Neuronal stem cell (in vitro differentiated cells): ENCODE measurements around the gene ZBTB46.
A peak's percentile ranks its signal among the peaks of the same experiment; 100 is the strongest.

Source experiments
- DNase-seq: peaks from one replicate; pipeline ENCODE4 v3.0.0-alpha.2; 2013; ENCODE audit warnings: low spot score
- H2AFZ ChIP-seq: one replicate; pipeline ENCODE4 v1.6.1; 2013; ENCODE audit warnings: mild to moderate bottlenecking, low read length, inconsistent platforms
- H2AK5ac ChIP-seq: 2 replicates; pipeline ENCODE4 v1.6.1; 2013; ENCODE audit warnings: low read depth, mild to moderate bottlenecking, inconsistent platforms, low read length, moderate library complexity, mixed read lengths
- H2BK120ac ChIP-seq: 2 replicates; pipeline ENCODE4 v1.6.1; 2013; ENCODE audit warnings: low read depth, mild to moderate bottlenecking, inconsistent platforms, low read length, moderate library complexity, mixed read lengths
- H2BK12ac ChIP-seq: one replicate; pipeline ENCODE4 v1.6.1; 2013; ENCODE audit warnings: low read length, inconsistent platforms
- H2BK15ac ChIP-seq: 2 replicates; pipeline ENCODE4 v1.6.1; 2013; ENCODE audit warnings: mild to moderate bottlenecking, low read length, inconsistent platforms, mixed read lengths
- H2BK5ac ChIP-seq: one replicate; pipeline ENCODE4 v1.6.1; 2013; ENCODE audit warnings: inconsistent platforms, mild to moderate bottlenecking, low read length, moderate library complexity
- H3K14ac ChIP-seq: one replicate; pipeline ENCODE4 v1.6.1; 2013; ENCODE audit warnings: low read length, inconsistent platforms
- H3K18ac ChIP-seq: 2 replicates; pipeline ENCODE4 v1.6.1; 2013; ENCODE audit warnings: low read length, inconsistent platforms
- H3K23ac ChIP-seq: 2 replicates; pipeline ENCODE4 v1.6.1; 2013; ENCODE audit warnings: low read depth, mild to moderate bottlenecking, mixed read lengths, low read length, inconsistent platforms; ENCODE audit not compliant: poor library complexity
- H3K27ac ChIP-seq: replicated peaks from 3 replicates; pipeline ENCODE4 v1.5.1; 2013; ENCODE audit warnings: low read length, inconsistent platforms
- H3K27me3 ChIP-seq, 3 experiments: 2 replicates each; pipeline ENCODE4 v1.6.1; 2013; ENCODE audit warnings: low read length in 3 of 3, mild to moderate bottlenecking in 2 of 3, inconsistent platforms in 1 of 3, low read depth in 1 of 3, mixed read lengths in 1 of 3, moderate library complexity in 1 of 3; ENCODE audit not compliant: control insufficient read depth in 3 of 3, insufficient read depth in 3 of 3
- H3K36me3 ChIP-seq, 2 donors: replicated peaks in 1 of 2; 2 replicates each; pipeline ENCODE4 v1.6.1; 2013; ENCODE audit warnings: low read length in 2 of 2; ENCODE audit not compliant: control insufficient read depth in 2 of 2, insufficient read depth in 2 of 2
- H3K4ac ChIP-seq: 2 replicates; pipeline ENCODE4 v1.6.1; 2013; ENCODE audit warnings: inconsistent platforms, mild to moderate bottlenecking, low read length, moderate library complexity
- H3K4me1 ChIP-seq, 2 donors: 1 replicate in 1 of 2; 2 replicates in 1 of 2; pipeline ENCODE4 v1.6.1; 2013; ENCODE audit warnings: low read length in 2 of 2, low read depth in 1 of 2; ENCODE audit not compliant: control insufficient read depth in 2 of 2, insufficient read depth in 1 of 2
- H3K4me2 ChIP-seq: one replicate; pipeline ENCODE4 v1.6.1; 2013; ENCODE audit warnings: mild to moderate bottlenecking, low read length, inconsistent platforms; ENCODE audit not compliant: insufficient read depth, poor library complexity, severe bottlenecking
- H3K4me3 ChIP-seq, 2 donors: 2 replicates each; pipeline ENCODE4 v1.5.1; 2013; ENCODE audit warnings: low read length in 2 of 2, mild to moderate bottlenecking in 2 of 2, inconsistent platforms in 1 of 2, moderate library complexity in 1 of 2
- H3K79me1 ChIP-seq: one replicate; pipeline ENCODE4 v1.6.1; 2013; ENCODE audit warnings: low read depth, mild to moderate bottlenecking, inconsistent platforms, low read length, moderate library complexity
- H3K9ac ChIP-seq: one replicate; pipeline ENCODE4 v1.6.1; 2013; ENCODE audit warnings: mild to moderate bottlenecking, low read depth, low read length, inconsistent platforms; ENCODE audit not compliant: poor library complexity
- H3K9me3 ChIP-seq, 2 donors: replicated peaks in 1 of 2; 2 replicates each; pipeline versions ENCODE3 to v1.6.1; 2013; ENCODE audit warnings: low read length in 2 of 2, mild to moderate bottlenecking in 2 of 2, inconsistent platforms in 1 of 2, low read depth in 1 of 2, mixed read lengths in 1 of 2, moderate library complexity in 1 of 2; ENCODE audit not compliant: control insufficient read depth in 2 of 2, insufficient read depth in 1 of 2
- H4K8ac ChIP-seq: one replicate; pipeline ENCODE4 v1.6.1; 2013; ENCODE audit warnings: low read depth, mild to moderate bottlenecking, inconsistent platforms, low read length, moderate library complexity
- H4K91ac ChIP-seq: one replicate; pipeline ENCODE4 v1.6.1; 2013; ENCODE audit warnings: low read length, low read depth, mild to moderate bottlenecking, inconsistent platforms; ENCODE audit not compliant: poor library complexity
- WGBS, 2 donors: extraction: QIAGEN DNeasy Blood & Tissue Kit; methylation state at CpG; one replicate each; pipeline ENCODE4 v1.1.7; 2013; ENCODE audit warnings: missing lambda C conversion rate in 2 of 2, mixed read lengths in 1 of 2; ENCODE audit not compliant: insufficient read length in 2 of 2, insufficient replicate concordance in 1 of 2; ENCODE audit errors: extremely low coverage in 2 of 2; 5-methylcytosine and 5-hydroxymethylcytosine counted together

Gene ZBTB46

GRCh38 chr20:63746751-63747315 lies 84.2 kb downstream of the ZBTB46 start:
- Histone ChIP-seq H3K23ac (peak overlapping the region; percentile 85), H3K79me1 (peaks cover 8% of the 10 kb centered on the region), H3K18ac (no peak overlapping the region), H3K4ac (no peak overlapping the region), H2AK5ac (peak overlapping the region; percentile 28), H3K9ac (no peak overlapping the region), H3K27ac (no peak overlapping the region), H2BK15ac (no peak overlapping the region), H4K91ac (no peak overlapping the region), H3K14ac (no peak overlapping the region), H2BK120ac (no peak overlapping the region), H2AFZ (no peak overlapping the region), H3K4me2 (no peak overlapping the region), H3K4me1 (peaks cover 6 to 8% of the 10 kb centered on the region in 2 donors), H3K27me3 (no peaks in the 10 kb centered on the region), H4K8ac (no peak overlapping the region), H2BK5ac (no peak overlapping the region), H3K9me3 (no peaks in the 10 kb centered on the region), H3K36me3 (peaks cover 10 to 62% of the 10 kb centered on the region in 2 donors), H3K4me3 (no peak overlapping the region), H2BK12ac (no peak overlapping the region)
- no CpG with 5 or more reads among the region's 47 CpGs for WGBS, 2 donors
- no peak for DNase-seq

- Histone ChIP-seq H3K9ac (no peak overlapping the region), H3K27ac (no peak overlapping the region), H4K8ac (peak overlapping the region; percentile 82)
Measured at GRCh38 chr20:63745961-63746731, 84.9 kb downstream of the ZBTB46 start.

GRCh38 chr20:63745424-63745805 lies 85.6 kb downstream of the ZBTB46 start:
- no peak overlapping the region for H3K27ac ChIP-seq
- no peak overlapping the region for H3K4me2 ChIP-seq
- H2BK5ac ChIP-seq: no peak overlapping the region
- H3K23ac ChIP-seq: peak overlapping the region; percentile 85
- H3K18ac ChIP-seq: peak overlapping the region; percentile 64
- peak overlapping the region; percentile 38 for H3K14ac ChIP-seq
- no peak overlapping the region for H3K4me3 ChIP-seq
- H2AK5ac ChIP-seq: peak overlapping the region; percentile 37
- DNase-seq: no peak
- H2BK120ac ChIP-seq: no peak overlapping the region
- no peak overlapping the region for H2AFZ ChIP-seq
- peak overlapping the region; percentile 77 for H3K9ac ChIP-seq
- H2BK15ac ChIP-seq: no peak overlapping the region
- no peak overlapping the region for H4K8ac ChIP-seq
- H4K91ac ChIP-seq: no peak overlapping the region
- peaks cover 10 to 69% of the 10 kb centered on the region in 2 donors for H3K36me3 ChIP-seq
- no peaks in the 10 kb centered on the region for H3K27me3 ChIP-seq
- peaks cover 6 to 7% of the 10 kb centered on the region in 2 donors for H3K4me1 ChIP-seq
- peak overlapping the region; percentile 11 for H3K4ac ChIP-seq
- no CpG with 5 or more reads among the region's 15 CpGs for WGBS, 2 donors
- no peaks in the 10 kb centered on the region for H3K9me3 ChIP-seq
- H3K79me1 ChIP-seq: peaks cover 17% of the 10 kb centered on the region
- no peak overlapping the region for H2BK12ac ChIP-seq

More at GRCh38 chr20:63745961-63746731, 84.9 kb downstream of the ZBTB46 start:
- peak overlapping the region; percentile 28 for H2AK5ac ChIP-seq
- H3K4me1 ChIP-seq: peaks cover 9 to 12% of the 10 kb centered on the region in 2 donors
- H3K4me2 ChIP-seq: no peak overlapping the region
- H3K14ac ChIP-seq: no peak overlapping the region
- no peak overlapping the region for H3K4me3 ChIP-seq
- no peak overlapping the region for H2AFZ ChIP-seq
- peaks cover 10 to 69% of the 10 kb centered on the region in 2 donors for H3K36me3 ChIP-seq
- no peaks in the 10 kb centered on the region for H3K9me3 ChIP-seq
- H3K79me1 ChIP-seq: peaks cover 13% of the 10 kb centered on the region
- H2BK5ac ChIP-seq: peak overlapping the region; percentile 13
- H3K27me3 ChIP-seq: no peaks in the 10 kb centered on the region
- no CpG with 5 or more reads among the region's 26 CpGs for WGBS, 2 donors
- no peak overlapping the region for H2BK120ac ChIP-seq
- H3K18ac ChIP-seq: no peak overlapping the region
- H3K4ac ChIP-seq: no peak overlapping the region
- no peak for DNase-seq
- no peak overlapping the region for H2BK15ac ChIP-seq
- no peak overlapping the region for H4K91ac ChIP-seq
- H2BK12ac ChIP-seq: peak overlapping the region; percentile 22
- H3K23ac ChIP-seq: peak overlapping the region; percentile 85
